Right lobe of liver (tissue), 6 donors: ENCODE measurements around the gene LDLRAP1. TPM values are rescaled to one million over a fixed set of nuclear protein-coding genes. Genes with fewer than 3 reads are reported as not detected.

Experiments used
- ATAC-seq, 4 donors: fragments of 200-7000 bp; cut with Tn5 transposase; one replicate each; pipeline ENCODE4 v1.9.1; 2020; ENCODE audit warnings: mild to moderate bottlenecking in 4 of 4, moderate library complexity in 4 of 4
- DNase-seq, 3 donors: peaks; one replicate each; pipeline ENCODE4 v3.0.0-alpha.2; 2020
- H3K27ac ChIP-seq, 3 donors: fragments of 200-600 bp; one replicate each; pipeline ENCODE4 v1.8.0; 2022
- H3K27me3 ChIP-seq, 2 donors: fragments of 200-600 bp; one replicate each; pipeline ENCODE4 v1.8.0; 2022
- H3K36me3 ChIP-seq, 4 donors: fragments of 200-600 bp; sonication (generic) in 1 of 4; one replicate each; pipeline versions ENCODE4 v1.5.1 to v1.8.0; 2017 to 2022; ENCODE audit warnings: control low read depth in 1 of 4
- H3K4me1 ChIP-seq, 4 donors: fragments of 200-600 bp; sonication (generic) in 1 of 4; one replicate each; pipeline versions ENCODE4 v1.5.1 to v1.8.0; 2017 to 2022; ENCODE audit warnings: control low read depth in 1 of 4
- H3K4me3 ChIP-seq, 3 donors: fragments of 200-600 bp; one replicate each; pipeline ENCODE4 v1.8.0; 2022
- H3K9me3 ChIP-seq, 4 donors: fragments of 200-600 bp; sonication (generic) in 1 of 4; one replicate each; pipeline versions ENCODE4 v1.5.1 to v1.8.0; 2017 to 2022; ENCODE audit warnings: control low read depth in 1 of 4
- CTCF ChIP-seq, 4 donors: fragments of 200-600 bp in 3 of 4; fragments of 450-650 bp in 1 of 4; IDR thresholded peaks; one replicate each; pipeline versions ENCODE4 v1.5.1 to v1.8.0; 2016 to 2022; ENCODE audit warnings: antibody characterized with exemption in 4 of 4, mild to moderate bottlenecking in 2 of 4
- POLR2A ChIP-seq: fragments of 450-650 bp; IDR thresholded peaks from one replicate; pipeline ENCODE4 v1.6.1; 2017; ENCODE audit warnings: antibody characterized with exemption, mild to moderate bottlenecking
- WGBS: methylation state at CpG from one replicate; pipeline ENCODE4 v1.1.6; 2018; ENCODE audit warnings: low coverage, low lambda C conversion rate; ENCODE audit not compliant: insufficient coverage; ENCODE audit errors: missing lambda C conversion rate; 5-methylcytosine and 5-hydroxymethylcytosine counted together
- intact Hi-C, 2 donors: fragments of 100-400 bp; cut with DNase I; formaldehyde crosslinking; loops; one replicate each; pipeline versions ENCODE4 v1.11.2 to v1.14.1; 2022
- total RNA-seq, 6 experiments: library from RNA; depleted of rRNA in 2 of 6; stranded (reverse); fragments of >200 nt in 2 of 6; fragmentation: NEBNext Ultra II Directional in 3 of 6; extraction: Animal tissue kit (Norgen Biotek cat#: 25700) in 3 of 6; gene quantifications; one replicate each; pipeline versions ENCODE4 v1.1.0 to v1.2.4, GENCODE V29; 2016 to 2023
- donor health status: DM: no; HTN: yes; CAD: no.
- donor health status: DM: no; HTN: no; CAD: no.
- donor health status: DM: no; HTN: no; CAD: no.
- donor health status: DM: no; HTN: yes; CAD: no.
- donor health status: DM: no; HTN: yes; CAD: no.

The LDLRAP1 gene
- total RNA-seq, 6 experiments from 2014 or later: 15.3 to 24.3 (median 16.7) TPM

- ATAC-seq (no peak), DNase-seq (no peak)
- Histone ChIP-seq H3K27me3 (no peaks in the 10 kb centered on the region), H3K36me3 (no peaks in the 10 kb centered on the region), H3K27ac (no peak overlapping the region), H3K9me3 (no peaks in the 10 kb centered on the region), H3K4me3 (no peak overlapping the region), H3K4me1 (no peaks in the 10 kb centered on the region)
- TF ChIP-seq CTCF (IDR thresholded peaks at IDR 0.05) (no peak), POLR2A (no peak)
- WGBS: 94% methylated on average over 4 of the region's 4 CpGs
- intact Hi-C loops: no loop called here
Measured at GRCh38 chr1:25525361-25525688, 18.1 kb upstream of the LDLRAP1 start.

GRCh38 chr1:25526753-25527152 is 16.7 kb upstream of the LDLRAP1 start:
- H3K27ac ChIP-seq: no peak overlapping the region
- no peak overlapping the region for H3K4me3 ChIP-seq
- no peaks in the 10 kb centered on the region for H3K27me3 ChIP-seq
- no peaks in the 10 kb centered on the region for H3K36me3 ChIP-seq
- intact Hi-C loops: no loop called here
- TF ChIP-seq POLR2A (no peak), CTCF (IDR thresholded peaks at IDR 0.05) (no peak)
- H3K9me3 ChIP-seq: no peaks in the 10 kb centered on the region
- H3K4me1 ChIP-seq: no peaks in the 10 kb centered on the region
- 70% methylated on average over 2 of the region's 2 CpGs for WGBS
- DNase-seq (no peak), ATAC-seq (no peak)

GRCh38 chr1:25527226-25527846 is 16.1 kb upstream of the LDLRAP1 start:
- intact Hi-C loops: no loop called here
- Histone ChIP-seq H3K4me1 (no peaks in the 10 kb centered on the region), H3K9me3 (no peaks in the 10 kb centered on the region), H3K27ac (no peak overlapping the region), H3K36me3 (no peaks in the 10 kb centered on the region), H3K4me3 (no peak overlapping the region), H3K27me3 (no peaks in the 10 kb centered on the region)
- ATAC-seq (no peak), DNase-seq (no peak)
- TF ChIP-seq POLR2A (no peak), CTCF (IDR thresholded peaks at IDR 0.05) (no peak)
- WGBS: 67% methylated on average over 9 of the region's 12 CpGs

GRCh38 chr1:25527946-25528595 is 15.3 kb upstream of the LDLRAP1 start:
- Histone ChIP-seq H3K27me3 (no peaks in the 10 kb centered on the region), H3K4me1 (no peaks in the 10 kb centered on the region), H3K27ac (no peak overlapping the region), H3K36me3 (no peaks in the 10 kb centered on the region), H3K9me3 (no peaks in the 10 kb centered on the region), H3K4me3 (no peak overlapping the region)
- no peak for ATAC-seq
- intact Hi-C loops: no loop called here
- no peak for DNase-seq
- TF ChIP-seq CTCF (IDR thresholded peaks at IDR 0.05) (no peak), POLR2A (no peak)
- WGBS: 95% methylated on average over 7 of the region's 21 CpGs
